MM.1S (cell line): ENCODE measurements around the gene RGS7.

Experiments
- CTCF ChIP-seq: fragments of 300-600 bp; sonication (generic); IDR thresholded peaks from 2 replicates; pipeline ENCODE4 v1.5.1; 2016; ENCODE audit warnings: antibody characterized with exemption, low read length, mixed read lengths
- EZH2 ChIP-seq: fragments of 300-600 bp; sonication (generic); optimal IDR thresholded peaks from 2 replicates; pipeline ENCODE3; 2017; ENCODE audit warnings: low read depth, mild to moderate bottlenecking, antibody characterized with exemption, low read length, mixed read lengths

GRCh38 chr1:240914506-240914905, 442.5 kb downstream of the RGS7 start:
- TF ChIP-seq EZH2 (no peak), CTCF (no peak)
